Measurements from ENCODE around the gene ZMYND8. TPM values are rescaled to one million over a fixed set of nuclear protein-coding genes. Genes with fewer than 3 reads are reported as not detected.

The ZMYND8 gene
- total RNA-seq, 4 donors from 2014 or later: 33.3 to 46.7 (median 39.2) TPM

DNA sequence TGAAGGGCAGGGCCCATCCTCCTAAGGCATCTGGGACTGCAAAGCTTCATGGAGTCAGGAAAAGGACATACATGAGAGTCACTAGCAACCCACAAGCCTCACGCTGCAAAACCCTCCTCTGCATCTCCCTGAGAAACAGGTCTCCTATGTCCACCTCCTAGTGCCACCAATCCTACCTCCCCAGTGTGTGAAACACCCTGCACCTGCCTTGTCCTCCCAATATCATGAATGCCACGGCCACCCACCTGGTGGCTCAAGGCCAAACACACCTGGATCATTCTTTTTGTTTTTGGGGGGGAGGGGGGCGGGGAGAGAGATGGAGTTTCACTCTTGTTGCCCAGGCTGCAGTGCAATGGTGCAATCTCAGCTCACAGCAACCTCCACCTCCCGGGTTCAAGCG is 90.5 kb downstream of the ZMYND8 start:
- TF ChIP-seq, protein P1, sequence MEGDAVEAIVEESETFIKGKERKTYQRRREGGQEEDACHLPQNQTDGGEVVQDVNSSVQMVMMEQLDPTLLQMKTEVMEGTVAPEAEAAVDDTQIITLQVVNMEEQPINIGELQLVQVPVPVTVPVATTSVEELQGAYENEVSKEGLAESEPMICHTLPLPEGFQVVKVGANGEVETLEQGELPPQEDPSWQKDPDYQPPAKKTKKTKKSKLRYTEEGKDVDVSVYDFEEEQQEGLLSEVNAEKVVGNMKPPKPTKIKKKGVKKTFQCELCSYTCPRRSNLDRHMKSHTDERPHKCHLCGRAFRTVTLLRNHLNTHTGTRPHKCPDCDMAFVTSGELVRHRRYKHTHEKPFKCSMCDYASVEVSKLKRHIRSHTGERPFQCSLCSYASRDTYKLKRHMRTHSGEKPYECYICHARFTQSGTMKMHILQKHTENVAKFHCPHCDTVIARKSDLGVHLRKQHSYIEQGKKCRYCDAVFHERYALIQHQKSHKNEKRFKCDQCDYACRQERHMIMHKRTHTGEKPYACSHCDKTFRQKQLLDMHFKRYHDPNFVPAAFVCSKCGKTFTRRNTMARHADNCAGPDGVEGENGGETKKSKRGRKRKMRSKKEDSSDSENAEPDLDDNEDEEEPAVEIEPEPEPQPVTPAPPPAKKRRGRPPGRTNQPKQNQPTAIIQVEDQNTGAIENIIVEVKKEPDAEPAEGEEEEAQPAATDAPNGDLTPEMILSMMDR (IDR thresholded peaks at IDR 0.05; ENCODE audit: low read depth): no peak

DNA sequence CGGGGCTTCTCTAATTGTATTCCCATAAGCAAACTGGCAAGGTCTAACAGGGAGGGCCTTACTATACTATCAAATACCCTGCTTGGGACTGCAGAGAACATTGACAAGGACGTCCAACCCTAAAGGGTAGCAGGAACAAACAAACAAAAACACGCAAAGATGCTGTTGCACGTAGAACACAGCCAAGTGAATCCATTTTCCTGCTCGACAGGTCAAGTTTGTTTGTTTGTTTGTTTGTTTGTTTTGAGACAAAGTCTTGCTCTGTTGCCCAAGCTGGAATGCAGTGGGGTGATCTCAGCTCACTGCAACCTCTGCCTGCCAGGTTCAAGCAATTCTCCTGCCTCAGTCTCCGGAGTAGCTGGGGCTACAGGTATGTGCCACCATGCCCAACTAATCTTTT is 91.3 kb downstream of the ZMYND8 start:
- TF ChIP-seq, protein P1 (IDR thresholded peaks at IDR 0.05; ENCODE audit: low read depth): no peak

DNA sequence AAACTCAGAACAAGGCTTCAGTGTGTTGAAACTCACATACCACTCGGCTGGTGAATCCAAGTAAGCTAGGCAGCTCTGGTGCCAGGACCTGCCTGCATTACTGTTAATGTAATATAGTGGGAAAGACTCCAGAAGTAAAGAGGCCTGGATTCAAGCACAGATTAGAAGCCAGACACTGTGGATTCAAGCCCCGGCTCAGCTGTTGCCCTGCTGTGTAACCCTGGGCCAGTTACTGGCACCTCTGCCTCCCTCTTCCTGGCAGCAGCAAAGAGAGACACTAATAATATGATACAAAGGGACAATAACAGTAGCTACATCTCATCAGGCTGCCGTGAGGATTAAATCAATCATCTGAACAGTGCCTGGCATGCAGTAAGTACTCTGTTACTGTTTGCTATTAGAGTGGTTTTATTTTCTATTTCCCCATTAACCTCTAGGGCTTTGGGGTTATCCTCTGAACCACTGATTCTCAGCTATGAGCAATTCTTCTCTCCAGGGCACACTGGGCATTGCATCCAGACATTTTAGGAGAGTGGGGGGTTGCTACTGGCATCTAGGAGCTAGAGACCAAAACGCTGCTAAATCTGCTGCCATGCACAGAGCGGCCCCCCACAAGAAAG is 92.9 kb downstream of the ZMYND8 start:
- TF ChIP-seq, protein P1 (IDR thresholded peaks at IDR 0.05; ENCODE audit: low read depth): no peak

DNA sequence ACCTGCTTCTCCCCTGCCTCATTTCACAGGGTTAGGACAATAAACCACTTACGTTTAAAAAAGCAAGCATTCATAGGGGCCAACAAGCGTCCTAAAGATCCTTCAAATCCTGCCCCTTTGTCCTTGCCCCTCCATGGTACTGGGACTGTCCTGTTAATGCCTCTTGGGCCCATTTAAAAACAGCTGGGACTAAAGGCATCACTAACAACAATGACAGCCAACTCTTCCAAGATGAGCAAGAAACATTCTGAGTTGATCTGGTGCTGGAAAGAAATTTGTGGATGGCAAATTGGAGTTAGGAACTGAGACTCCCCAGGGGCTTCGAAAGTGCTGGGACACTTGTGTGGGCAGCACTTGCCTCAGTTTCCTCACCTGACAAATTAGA is 93.4 kb downstream of the ZMYND8 start:
- TF ChIP-seq, protein P1 (IDR thresholded peaks at IDR 0.05; ENCODE audit: low read depth): no peak

DNA sequence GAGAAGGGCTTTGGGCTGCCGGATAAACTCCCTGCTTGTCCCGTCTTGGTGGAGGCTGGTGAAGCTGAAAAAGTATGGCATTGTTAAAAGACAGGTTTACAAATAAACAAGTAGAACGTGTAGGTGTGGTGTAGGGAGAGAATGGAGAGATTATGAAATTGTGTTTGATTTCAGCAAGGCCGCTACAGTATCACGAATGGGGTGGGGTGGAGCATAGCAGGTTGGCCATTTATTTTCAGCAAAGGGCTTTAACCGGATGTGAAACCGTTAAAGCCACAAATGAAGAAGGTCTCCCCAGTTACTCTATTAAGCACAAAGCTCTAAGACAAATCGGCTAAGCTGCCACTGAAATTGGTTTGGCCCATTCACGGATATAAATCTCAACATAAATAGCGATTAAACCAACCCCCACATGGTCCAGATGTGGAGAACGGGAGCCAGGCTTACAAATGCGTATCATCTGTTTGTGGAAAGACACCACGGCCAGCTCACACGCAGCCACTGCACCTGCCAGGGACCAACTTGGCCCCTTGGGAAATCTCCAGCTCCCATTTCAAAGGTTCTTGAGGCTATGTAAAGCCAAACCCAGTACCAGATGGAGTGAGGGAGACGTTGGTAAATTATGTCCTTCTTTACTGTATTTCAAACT is 94.0 kb downstream of the ZMYND8 start:
- TF ChIP-seq, protein P1 (IDR thresholded peaks at IDR 0.05; ENCODE audit: low read depth): no peak

DNA sequence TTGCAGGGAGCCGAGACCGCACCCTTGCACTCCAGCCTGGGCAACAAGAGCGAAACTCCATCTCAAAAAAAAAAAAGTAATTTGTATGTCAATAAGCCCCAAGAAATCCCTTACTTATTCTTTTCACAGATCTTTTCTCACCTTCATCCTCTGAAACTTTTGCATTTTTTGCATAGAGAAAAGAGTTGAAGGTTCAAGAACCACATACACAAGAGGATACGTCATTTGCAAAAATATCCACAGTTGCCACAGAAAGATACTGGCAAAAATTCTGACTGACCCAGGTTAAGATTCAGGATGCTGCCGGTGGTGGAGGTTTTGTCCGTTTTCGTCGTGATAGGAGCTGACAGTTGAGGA is 94.5 kb downstream of the ZMYND8 start:
- TF ChIP-seq, protein P1 (IDR thresholded peaks at IDR 0.05; ENCODE audit: low read depth): no peak

DNA sequence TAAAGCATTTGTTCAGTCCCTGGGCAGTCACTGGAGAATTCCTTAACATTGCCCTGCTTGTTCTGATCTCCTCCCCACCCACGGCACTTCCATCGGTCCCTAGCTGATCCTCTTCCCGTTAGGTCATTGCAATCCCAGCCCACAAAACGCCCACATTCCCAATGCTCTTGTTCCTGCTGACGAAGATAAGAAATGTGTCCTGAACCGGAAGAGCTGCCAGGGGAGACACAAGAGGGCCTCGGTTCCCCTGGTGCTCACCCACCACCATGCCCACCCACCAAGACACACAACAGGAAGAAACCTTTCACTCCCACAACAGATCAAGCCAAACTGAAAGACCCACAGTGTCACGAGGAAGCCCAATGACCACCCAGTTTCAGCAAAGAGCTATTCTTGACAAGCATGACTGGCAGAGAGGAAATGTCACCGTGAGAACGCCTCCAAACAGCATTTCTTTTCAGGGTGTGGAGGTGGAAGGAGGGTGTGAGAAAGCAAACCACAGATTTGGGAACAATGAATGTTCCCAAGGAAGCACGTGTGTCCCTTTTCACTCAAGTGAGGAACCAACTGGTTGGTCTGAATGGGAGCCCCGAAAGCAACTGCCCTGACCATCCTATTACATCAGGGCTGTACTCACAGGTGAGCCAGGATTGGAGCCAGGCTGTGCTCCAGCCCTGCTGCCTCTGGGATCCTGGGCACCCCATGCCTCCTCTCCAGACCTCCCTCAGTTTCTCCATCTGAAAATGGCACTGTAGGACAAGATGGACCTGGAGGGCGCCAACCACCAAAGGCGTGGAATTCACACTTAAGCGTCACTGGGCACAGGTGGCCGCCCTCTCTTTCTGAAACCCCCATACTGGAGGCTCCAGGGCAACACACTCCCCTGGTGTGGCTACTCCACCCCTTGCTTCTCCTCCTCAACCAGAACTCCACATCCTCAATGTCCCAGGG is 97.5 kb downstream of the ZMYND8 start:
- TF ChIP-seq, protein P1 (IDR thresholded peaks at IDR 0.05; ENCODE audit: low read depth): no peak
